HCT116 (cell line): ENCODE data around the gene TGFBR3.

Experiments used
- CTCF ChIP-seq, 3 experiments: fragments of 200-600 bp in 1 of 3; sonication (generic) in 1 of 3; IDR thresholded peaks in 2 of 3; conservative IDR thresholded peaks in 1 of 3; 2 replicates each; pipeline ENCODE4 v1.5.1; 2012 to 2017; ENCODE audit warnings: low read depth in 2 of 3, low read length in 2 of 3, antibody characterized with exemption in 1 of 3, borderline replicate concordance in 1 of 3, control low read depth in 1 of 3, mild to moderate bottlenecking in 1 of 3, mixed read lengths in 1 of 3, mixed run types in 1 of 3, moderate library complexity in 1 of 3; ENCODE audit not compliant: insufficient read depth in 1 of 3
- EGR1 ChIP-seq: IDR thresholded peaks from 2 replicates; pipeline ENCODE4 v1.6.1; 2012; ENCODE audit warnings: low read depth
- EZH2 ChIP-seq: fragments of 200-600 bp; sonication (generic); IDR thresholded peaks from 2 replicates; pipeline ENCODE4 v1.6.1; 2017; ENCODE audit warnings: antibody characterized with exemption, mixed run types
- EZH2phosphoT487 ChIP-seq: fragments of 200-600 bp; IDR thresholded peaks from 2 replicates; pipeline ENCODE4 v1.6.1; 2018; ENCODE audit warnings: antibody characterized with exemption, borderline replicate concordance
- JUND ChIP-seq: IDR thresholded peaks from 2 replicates; pipeline ENCODE4 v1.6.1; 2012
- POLR2AphosphoS5 ChIP-seq: IDR thresholded peaks from 2 replicates; pipeline ENCODE4 v1.6.1; 2011; ENCODE audit warnings: mild to moderate bottlenecking, low read depth, low read length, moderate library complexity
- REST ChIP-seq: IDR thresholded peaks from 2 replicates; pipeline ENCODE4 v1.6.1; 2012; ENCODE audit warnings: low read depth
- ZBTB33 ChIP-seq: IDR thresholded peaks from 2 replicates; pipeline ENCODE4 v1.6.1; 2011; ENCODE audit warnings: mild to moderate bottlenecking, low read length, moderate library complexity; ENCODE audit not compliant: insufficient replicate concordance; ENCODE audit errors: extremely low read depth

GRCh38 chr1:91830242-91831131, 55.5 kb downstream of the TGFBR3 start:
- no peak for TF ChIP-seq REST
- TF ChIP-seq CTCF (IDR thresholded peaks at IDR 0.05 in 2 of 3, conservative IDR thresholded peaks at IDR 0.05 in 1 of 3; ENCODE audit: borderline replicate concordance in 1 of 3, insufficient read depth in 1 of 3, low read depth in 2 of 3, low read length in 2 of 3), result no peak
- no peak for TF ChIP-seq ZBTB33
- no peak for TF ChIP-seq EZH2phosphoT487
- TF ChIP-seq POLR2AphosphoS5, result no peak
- TF ChIP-seq EZH2, result no peak
- TF ChIP-seq JUND, result no peak
- TF ChIP-seq EGR1, result no peak
